NCI-H446 (cell line): ENCODE data around the gene TRIM15.
"Not testable (repeated sequence)": the region's sequence is repeated elsewhere in the genome, so short reads cannot be mapped to it uniquely, and the experiment has no call there.

ENCODE experiments used
- DNase-seq, 2 experiments: peaks; one replicate each; lab custom pipeline; 2025; lab: John Stamatoyannopoulos, UW

TRIM15 gene

DNA sequence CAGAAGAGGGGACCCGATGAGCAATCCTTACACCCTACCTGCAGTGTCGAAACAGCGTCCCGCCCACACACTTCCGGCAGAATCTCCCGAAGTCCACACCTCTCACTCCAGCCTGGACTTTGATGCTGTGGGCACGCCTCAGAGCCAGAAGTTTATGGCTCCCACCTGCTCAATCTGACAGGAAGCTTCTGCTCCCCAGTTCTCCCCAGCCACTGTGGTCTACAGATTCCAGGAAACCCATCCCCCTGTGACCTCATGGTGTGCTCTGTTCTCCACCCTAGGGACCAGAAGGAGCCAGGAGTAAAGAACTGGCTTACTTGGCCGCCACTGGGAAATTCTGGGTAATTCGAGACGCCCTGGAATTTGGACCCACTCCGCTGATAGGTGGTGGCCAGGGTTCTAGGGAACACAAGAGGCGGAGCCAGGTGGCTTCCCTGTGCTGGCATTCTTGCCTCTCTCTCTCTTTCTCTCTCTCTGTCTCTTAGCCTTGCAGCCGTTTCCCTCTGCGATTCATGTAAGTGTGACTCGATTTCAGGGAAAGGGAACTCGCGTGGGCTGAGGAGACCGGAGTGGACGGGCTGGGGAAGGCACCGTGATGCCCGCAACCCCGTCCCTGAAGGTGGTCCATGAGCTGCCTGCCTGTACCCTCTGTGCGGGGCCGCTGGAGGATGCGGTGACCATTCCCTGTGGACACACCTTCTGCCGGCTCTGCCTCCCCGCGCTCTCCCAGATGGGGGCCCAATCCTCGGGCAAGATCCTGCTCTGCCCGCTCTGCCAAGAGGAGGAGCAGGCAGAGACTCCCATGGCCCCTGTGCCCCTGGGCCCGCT, at the start of gene TRIM15:
Gene TRIM15 (plus strand): TSS at position 457 of the 828 bp plus-strand sequence. CDS start 139 bp downstream, at position 596.
- DNase-seq, result no peak

- no peak for DNase-seq
These were observed 49.5 kb upstream of the TRIM15 start for GRCh38 chr6:30113841-30114240.

DNA sequence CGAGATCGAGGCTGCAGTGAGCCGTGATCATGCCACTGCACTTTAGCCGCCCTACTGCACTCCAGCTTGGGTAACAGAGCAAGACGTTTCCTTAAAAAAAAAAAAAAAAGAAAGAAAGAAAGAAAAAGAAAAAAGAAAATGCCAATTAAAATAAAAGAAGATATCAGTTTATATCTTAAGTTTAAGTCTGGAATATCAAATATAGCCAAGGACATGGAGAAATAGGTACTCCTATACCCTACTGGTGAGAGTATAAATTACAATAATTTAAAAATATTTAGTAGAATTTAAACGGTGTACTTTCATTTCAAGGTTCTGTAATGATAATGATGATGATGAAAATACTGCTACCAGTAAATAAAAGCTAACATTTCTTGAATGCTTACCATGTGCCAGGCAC, 46.6 kb upstream of the TRIM15 start:
- DNase-seq, result no peak

DNA sequence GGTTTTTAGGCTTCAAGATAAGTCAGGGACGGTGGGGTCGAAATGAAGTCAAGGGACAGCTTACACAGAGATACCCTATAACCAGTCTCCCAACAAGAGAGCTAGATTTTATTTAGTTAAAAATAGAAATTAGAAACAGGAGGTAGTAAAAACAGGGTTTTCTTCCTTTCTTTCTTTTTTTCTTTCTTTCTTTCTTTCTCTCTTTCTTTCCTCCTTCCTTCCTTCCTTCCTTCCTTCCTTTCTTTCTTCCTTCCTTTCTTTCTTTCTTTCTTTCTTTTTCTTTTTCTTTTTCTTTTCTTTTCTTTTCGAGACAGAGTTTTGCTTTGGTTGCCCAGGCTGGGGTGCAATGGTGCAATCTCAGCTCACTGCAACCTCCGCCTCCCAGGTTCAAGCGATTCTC, 44.7 kb upstream of the TRIM15 start:
- not testable (repeated sequence) for DNase-seq

DNA sequence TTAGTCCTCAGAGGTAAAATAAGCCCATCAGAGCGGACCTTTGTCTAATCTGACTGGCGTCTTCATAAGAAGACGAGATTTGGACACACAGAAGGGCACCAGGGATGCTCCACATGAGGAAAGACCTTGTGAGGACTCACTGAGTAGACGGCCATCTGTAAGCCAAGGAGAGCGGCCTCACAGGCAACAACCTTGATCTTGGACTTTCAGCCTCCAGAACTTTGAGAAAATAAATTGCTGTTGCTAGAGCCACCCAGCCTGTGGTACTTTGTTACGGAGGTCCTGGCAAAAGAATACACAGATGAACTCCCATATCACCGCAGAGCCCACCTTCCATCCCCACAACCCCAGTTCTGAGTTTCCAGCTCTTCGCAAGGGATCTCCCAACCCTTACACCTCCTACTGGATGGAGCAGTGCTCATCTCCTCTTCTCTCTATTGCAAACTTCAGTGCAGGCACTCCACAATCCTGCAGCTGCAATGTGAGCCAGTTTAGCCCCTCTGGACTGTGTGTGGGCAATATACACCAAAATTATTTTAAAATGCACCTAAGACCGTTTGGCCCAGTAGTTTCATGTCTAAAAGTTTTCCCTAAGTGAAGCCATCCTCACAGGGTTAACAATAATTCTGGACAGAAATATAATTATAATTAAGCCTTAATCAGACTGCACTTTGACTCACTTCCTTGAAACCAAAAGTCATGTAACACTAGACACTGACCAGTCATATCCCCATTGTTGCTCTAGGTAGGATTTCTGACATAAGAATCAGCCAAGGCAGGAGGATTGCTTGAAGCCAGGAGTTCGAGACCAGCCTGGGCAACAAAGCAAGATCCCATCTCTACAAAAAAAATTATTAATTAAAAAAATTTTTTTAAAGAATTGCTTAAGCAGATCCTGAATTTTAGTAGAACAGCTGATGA, 41.6 kb upstream of the TRIM15 start:
- DNase-seq, result no peak

DNA sequence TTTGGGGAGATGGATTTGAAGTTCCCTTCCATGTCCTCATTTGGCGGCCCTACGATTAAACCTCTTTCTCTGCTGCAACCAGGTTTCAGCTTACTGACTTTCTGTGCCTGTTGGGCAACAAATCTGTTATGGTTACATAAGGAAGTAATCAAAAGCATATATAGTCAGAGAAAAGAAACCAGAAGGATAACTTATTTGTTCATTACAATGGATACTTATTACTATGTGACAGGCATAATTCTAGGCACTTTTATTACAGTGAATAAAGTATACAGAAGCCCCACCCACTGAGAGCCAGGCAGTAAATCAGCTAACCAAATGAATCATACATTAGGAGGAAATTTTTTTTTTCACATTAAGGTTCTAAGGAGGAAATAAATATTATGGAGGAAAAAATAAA, 40.8 kb upstream of the TRIM15 start:
- DNase-seq, result no peak

DNA sequence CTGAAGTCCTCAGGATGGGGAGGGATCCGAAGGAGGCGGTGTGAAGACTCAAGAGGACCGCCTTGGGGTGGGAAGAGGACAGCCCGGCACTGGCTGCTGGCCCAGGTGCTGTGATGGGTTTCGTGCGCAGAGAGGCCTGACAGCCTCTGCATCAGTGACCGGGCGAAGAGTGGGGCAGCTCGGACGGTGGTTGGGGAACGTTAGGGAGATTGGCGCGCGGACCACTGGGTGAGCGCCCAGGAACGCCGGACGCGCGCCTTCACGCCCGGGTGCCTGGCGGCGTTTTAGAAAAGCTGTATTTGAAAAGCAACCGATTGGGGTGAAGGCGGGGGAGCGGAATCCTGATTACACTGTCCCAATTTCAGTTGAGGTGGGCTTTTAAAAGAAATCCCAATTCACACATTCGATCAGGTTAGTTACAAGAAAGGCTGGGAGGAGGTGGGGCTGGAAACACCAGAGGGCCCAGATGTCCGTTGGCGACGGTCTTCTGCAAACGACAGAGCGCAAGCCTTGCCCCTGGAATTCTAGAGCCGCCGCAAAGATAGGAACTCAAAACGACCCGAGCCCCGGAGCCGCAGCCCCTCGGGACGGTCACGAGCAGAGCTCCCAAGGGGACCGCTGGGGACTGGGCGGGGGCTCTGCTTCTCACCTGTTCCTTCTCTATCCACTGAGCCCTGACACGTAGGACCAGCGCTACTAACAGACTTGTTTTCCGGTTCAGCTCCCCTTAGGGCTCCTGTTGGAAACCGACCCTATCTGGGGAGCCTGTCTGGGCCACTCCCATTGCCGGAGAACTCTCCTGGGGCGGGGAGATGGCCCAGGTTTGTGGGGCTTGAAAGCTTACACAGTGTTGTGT, 35.9 kb upstream of the TRIM15 start:
- DNase-seq, result no peak

- no peak for DNase-seq
These were observed 33.8 kb upstream of the TRIM15 start for GRCh38 chr6:30129265-30130178.

GRCh38 chr6:30130179-30130679, 33.1 kb upstream of the TRIM15 start:
- DNase-seq, result no peak

GRCh38 chr6:30130887-30131862, 32.2 kb upstream of the TRIM15 start:
- peak; percentile 37 to 83 for DNase-seq

GRCh38 chr6:30131947-30132497, 31.3 kb upstream of the TRIM15 start:
- no peak for DNase-seq

DNA sequence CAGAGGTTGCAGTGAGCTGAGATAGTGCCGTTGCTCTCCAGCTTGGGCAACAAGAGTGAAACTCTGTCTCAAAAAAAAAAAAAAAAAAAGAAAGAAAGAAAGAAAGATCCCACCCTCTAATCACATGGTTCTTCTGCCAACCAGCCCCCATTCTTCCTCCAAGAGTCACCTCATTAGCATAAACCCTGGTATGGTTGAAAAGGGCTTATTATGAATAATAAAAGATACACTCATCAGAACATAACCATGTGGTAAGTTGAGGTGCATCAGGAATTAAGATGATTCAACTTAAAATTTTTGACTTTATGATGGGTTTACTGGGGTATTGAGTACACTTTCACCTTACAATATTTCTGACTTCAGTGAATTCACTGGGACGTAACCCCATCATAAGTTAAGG, 28.2 kb upstream of the TRIM15 start:
- no peak for DNase-seq

- DNase-seq, result no peak
These were observed 27.6 kb upstream of the TRIM15 start, which contains the start of gene TRIM40 for GRCh38 chr6:30135757-30136156. TSS of gene TRIM40 (plus strand) at chr6:30136140. CDS start at chr6:30137037, 897 bp downstream.

GRCh38 chr6:30136570-30137286, 26.6 kb upstream of the TRIM15 start:
- DNase-seq, result no peak

DNA sequence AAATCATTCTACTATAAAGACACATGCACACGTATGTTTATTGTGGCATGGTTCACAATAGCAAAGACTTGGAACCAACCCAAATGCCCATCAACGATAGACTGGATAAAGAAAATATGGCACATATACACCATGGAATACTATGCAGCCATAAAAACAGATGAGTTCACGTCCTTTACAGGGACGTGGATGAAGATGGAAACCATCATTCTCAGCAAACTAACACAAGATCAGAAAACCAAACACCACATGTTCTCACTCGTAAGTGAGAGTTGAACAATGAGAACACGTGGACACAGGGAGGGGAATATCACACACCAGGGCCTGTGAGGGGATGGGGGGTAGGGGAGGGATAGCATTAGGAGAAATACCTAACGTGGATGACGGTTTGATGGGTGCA, 23.1 kb upstream of the TRIM15 start:
- DNase-seq, result not testable (repeated sequence)

DNA sequence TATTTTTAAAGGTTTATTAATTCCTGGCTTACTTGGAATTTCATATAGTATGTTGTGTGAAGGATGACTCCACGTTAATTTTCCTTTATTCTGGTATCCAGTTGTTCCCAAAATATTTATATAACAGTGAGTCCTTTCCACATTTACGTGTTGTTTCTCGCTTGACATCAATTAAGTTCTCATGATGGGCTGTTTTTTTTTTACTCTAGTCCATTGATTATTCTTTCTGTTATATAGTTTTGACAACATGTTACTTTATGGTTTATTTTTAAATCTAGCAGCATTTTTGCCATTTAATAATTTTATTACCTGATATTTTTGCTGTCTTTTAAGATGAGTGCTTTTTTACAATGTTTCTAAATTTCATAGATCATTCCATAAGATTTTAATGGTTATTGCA, 20.7 kb upstream of the TRIM15 start:
- no peak for DNase-seq

DNA sequence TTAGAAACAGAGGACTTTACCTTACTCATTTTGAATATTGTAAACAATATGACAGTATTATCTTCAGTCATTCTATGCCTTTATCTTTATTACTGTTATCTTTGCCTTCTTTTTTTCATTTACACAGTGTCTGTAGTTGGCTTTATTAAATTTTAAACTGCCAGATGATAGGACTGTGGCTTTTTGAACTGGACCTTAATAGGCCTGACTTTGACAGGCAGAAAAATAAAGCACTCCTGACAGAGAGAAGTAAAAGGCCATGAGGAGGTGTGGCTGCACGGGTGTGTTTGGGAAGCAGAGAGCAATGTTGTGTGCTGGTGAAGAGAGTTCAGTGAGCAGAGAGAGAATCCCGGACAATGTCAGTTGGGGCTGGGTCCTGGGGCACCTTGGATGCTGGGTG, 19.6 kb upstream of the TRIM15 start:
- no peak for DNase-seq

GRCh38 chr6:30144811-30145210, 18.5 kb upstream of the TRIM15 start:
- DNase-seq, result no peak
